Endothelial cell (in vitro differentiated cells): ENCODE results near the gene DAPP1. TPM values are rescaled to one million over a fixed set of nuclear protein-coding genes. Genes with fewer than 3 reads are reported as not detected.

Source experiments
- DNase-seq: peaks from one replicate; pipeline ENCODE4 v3.0.0; 2021; ENCODE audit warnings: low spot score
- H3K27ac Mint-ChIP-seq: one replicate; pipeline ENCODE4 v1.8.0; 2021; ENCODE audit warnings: mixed read lengths, inconsistent platforms; ENCODE audit not compliant: unreplicated experiment
- H3K27me3 Mint-ChIP-seq: one replicate; pipeline ENCODE4 v1.8.0; 2021; ENCODE audit warnings: mild to moderate bottlenecking, moderate library complexity, mixed read lengths, inconsistent platforms; ENCODE audit not compliant: unreplicated experiment
- H3K36me3 Mint-ChIP-seq: one replicate; pipeline ENCODE4 v1.8.0; 2021; ENCODE audit warnings: mild to moderate bottlenecking, low read depth, mixed read lengths, inconsistent platforms; ENCODE audit not compliant: unreplicated experiment
- H3K4me1 Mint-ChIP-seq: one replicate; pipeline ENCODE4 v1.8.0; 2021; ENCODE audit warnings: mild to moderate bottlenecking, mixed read lengths, inconsistent platforms; ENCODE audit not compliant: unreplicated experiment
- H3K4me3 Mint-ChIP-seq: one replicate; pipeline ENCODE4 v1.8.0; 2021; ENCODE audit warnings: mild to moderate bottlenecking, mixed read lengths, inconsistent platforms; ENCODE audit not compliant: unreplicated experiment
- H3K9me3 Mint-ChIP-seq: one replicate; pipeline ENCODE4 v1.8.0; 2021; ENCODE audit warnings: mixed read lengths, inconsistent platforms; ENCODE audit not compliant: unreplicated experiment
- CTCF ChIP-seq: fragments of 200-600 bp; sonication (generic); IDR thresholded peaks from one replicate; pipeline ENCODE4 v1.5.0; 2021; ENCODE audit warnings: antibody characterized with exemption; ENCODE audit not compliant: unreplicated experiment
- total RNA-seq: library from RNA; stranded (reverse); fragmentation: NEBNext Ultra II Directional; extraction: Animal tissue kit (Norgen Biotek cat#: 25700); gene quantifications from one replicate; pipeline ENCODE4 v1.2.1, GENCODE V29; 2021; ENCODE audit not compliant: unreplicated experiment

DAPP1 gene
- total RNA-seq, 1 donor from 2014 or later, result not detected

- DNase-seq, result no peak
- no peaks in the 10 kb centered on the region for H3K36me3 Mint-ChIP-seq
- H3K4me1 Mint-ChIP-seq, result no peaks in the 10 kb centered on the region
- peaks cover 2% of the 10 kb centered on the region for H3K27me3 Mint-ChIP-seq
- H3K4me3 Mint-ChIP-seq, result no peak overlapping the region
- no peaks in the 10 kb centered on the region for H3K9me3 Mint-ChIP-seq
- H3K27ac Mint-ChIP-seq, result no peak overlapping the region
- TF ChIP-seq CTCF, result no peak
These were observed 7.5 kb downstream of the DAPP1 start for GRCh38 chr4:99824070-99824599.

GRCh38 chr4:99825272-99825671 is 8.6 kb downstream of the DAPP1 start:
- TF ChIP-seq CTCF, result no peak
- no peaks in the 10 kb centered on the region for H3K36me3 Mint-ChIP-seq
- no peak overlapping the region for H3K27ac Mint-ChIP-seq
- H3K9me3 Mint-ChIP-seq, result no peaks in the 10 kb centered on the region
- H3K4me3 Mint-ChIP-seq, result no peak overlapping the region
- no peaks in the 10 kb centered on the region for H3K4me1 Mint-ChIP-seq
- peaks cover 2% of the 10 kb centered on the region for H3K27me3 Mint-ChIP-seq
- DNase-seq, result no peak

GRCh38 chr4:99826016-99826415 is 9.4 kb downstream of the DAPP1 start:
- H3K27me3 Mint-ChIP-seq, result peaks cover 2% of the 10 kb centered on the region
- no peaks in the 10 kb centered on the region for H3K36me3 Mint-ChIP-seq
- H3K4me1 Mint-ChIP-seq, result no peaks in the 10 kb centered on the region
- DNase-seq, result no peak
- H3K9me3 Mint-ChIP-seq, result no peaks in the 10 kb centered on the region
- no peak for TF ChIP-seq CTCF
- no peak overlapping the region for H3K4me3 Mint-ChIP-seq
- no peak overlapping the region for H3K27ac Mint-ChIP-seq

GRCh38 chr4:99827454-99827853 is 10.8 kb downstream of the DAPP1 start:
- no peak for TF ChIP-seq CTCF
- DNase-seq, result no peak
- no peaks in the 10 kb centered on the region for H3K9me3 Mint-ChIP-seq
- H3K4me3 Mint-ChIP-seq, result no peak overlapping the region
- no peaks in the 10 kb centered on the region for H3K4me1 Mint-ChIP-seq
- no peak overlapping the region for H3K27ac Mint-ChIP-seq
- H3K36me3 Mint-ChIP-seq, result no peaks in the 10 kb centered on the region
- peaks cover 2% of the 10 kb centered on the region for H3K27me3 Mint-ChIP-seq

GRCh38 chr4:99827857-99828256 is 11.2 kb downstream of the DAPP1 start:
- no peak overlapping the region for H3K4me3 Mint-ChIP-seq
- peaks cover 2% of the 10 kb centered on the region for H3K27me3 Mint-ChIP-seq
- TF ChIP-seq CTCF, result no peak
- H3K9me3 Mint-ChIP-seq, result no peaks in the 10 kb centered on the region
- no peaks in the 10 kb centered on the region for H3K4me1 Mint-ChIP-seq
- DNase-seq, result no peak
- H3K27ac Mint-ChIP-seq, result no peak overlapping the region
- H3K36me3 Mint-ChIP-seq, result no peaks in the 10 kb centered on the region
